ENCODE results near the gene SH2D7.

- TF ChIP-seq CTCF (IDR thresholded peaks at IDR 0.05; ENCODE audit: low read length): no peak
- no peak for TF ChIP-seq EZH2 (IDR thresholded peaks at IDR 0.05; ENCODE audit: borderline replicate concordance, low read length)
Measured at GRCh38 chr15:78083186-78083585, 9.2 kb upstream of the SH2D7 start.

All from OCI-LY1 (cell line).